IPS-NIHi7 (cell line): ENCODE results near the gene KLK7.
"Not testable (repeated sequence)": the region's sequence is repeated elsewhere in the genome, so short reads cannot be mapped to it uniquely, and the experiment has no call there.

Experiments
- DNase-seq: peaks from one replicate; pipeline ENCODE4 v3.0.0; 2012; ENCODE audit warnings: mixed read lengths; ENCODE audit errors: extremely low spot score

The KLK7 gene

GRCh38 chr19:50978772-50979390 is 4.8 kb downstream of the KLK7 start:
- DNase-seq: no peak

GRCh38 chr19:50977626-50978025 is 6.1 kb downstream of the KLK7 start:
- no peak for DNase-seq

- peak; percentile 80 for DNase-seq
These were observed 8.0 kb downstream of the KLK7 start for GRCh38 chr19:50975766-50976165.

DNA sequence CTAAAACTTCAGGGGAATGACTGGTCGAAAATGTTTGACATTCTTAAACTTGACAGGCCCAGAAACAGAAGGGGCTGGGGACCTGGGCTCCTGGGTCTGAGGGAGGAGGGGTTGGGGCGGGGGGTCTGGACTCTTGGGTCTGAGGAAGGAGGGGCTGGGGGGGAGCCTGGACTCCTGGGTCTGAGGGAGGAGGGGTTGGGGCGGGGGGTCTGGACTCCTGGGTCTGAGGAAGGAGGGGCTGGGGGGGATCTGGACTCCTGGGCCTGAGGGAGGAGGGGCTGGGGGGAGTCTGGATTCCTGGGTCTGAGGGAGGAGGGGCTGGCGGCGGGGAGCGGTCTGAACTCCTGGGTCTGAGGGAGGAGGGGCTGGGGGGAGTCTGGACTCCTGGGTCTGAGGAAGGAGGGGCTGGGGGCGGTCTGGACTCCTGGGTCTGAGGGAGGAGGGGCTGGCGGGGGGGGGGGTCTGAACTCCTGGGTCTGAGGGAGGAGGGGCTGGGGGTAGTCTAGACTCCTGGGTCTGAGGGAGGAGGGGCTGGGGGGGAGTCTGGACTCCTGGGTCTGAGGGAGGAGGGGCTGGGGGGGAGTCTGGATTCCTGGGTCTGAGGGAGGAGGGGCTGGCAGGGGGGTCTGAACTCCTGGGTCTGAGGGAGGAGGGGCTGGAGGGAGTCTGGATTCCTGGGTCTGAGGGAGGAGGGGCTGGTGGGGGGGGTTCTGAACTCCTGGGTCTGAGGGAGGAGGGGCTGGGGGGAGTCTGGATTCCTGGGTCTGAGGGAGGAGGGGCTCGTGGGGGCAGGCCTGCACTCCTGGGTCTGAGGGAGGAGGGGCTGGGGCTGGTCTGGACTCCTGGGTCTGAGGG is 8.8 kb downstream of the KLK7 start:
- DNase-seq: no peak

DNA sequence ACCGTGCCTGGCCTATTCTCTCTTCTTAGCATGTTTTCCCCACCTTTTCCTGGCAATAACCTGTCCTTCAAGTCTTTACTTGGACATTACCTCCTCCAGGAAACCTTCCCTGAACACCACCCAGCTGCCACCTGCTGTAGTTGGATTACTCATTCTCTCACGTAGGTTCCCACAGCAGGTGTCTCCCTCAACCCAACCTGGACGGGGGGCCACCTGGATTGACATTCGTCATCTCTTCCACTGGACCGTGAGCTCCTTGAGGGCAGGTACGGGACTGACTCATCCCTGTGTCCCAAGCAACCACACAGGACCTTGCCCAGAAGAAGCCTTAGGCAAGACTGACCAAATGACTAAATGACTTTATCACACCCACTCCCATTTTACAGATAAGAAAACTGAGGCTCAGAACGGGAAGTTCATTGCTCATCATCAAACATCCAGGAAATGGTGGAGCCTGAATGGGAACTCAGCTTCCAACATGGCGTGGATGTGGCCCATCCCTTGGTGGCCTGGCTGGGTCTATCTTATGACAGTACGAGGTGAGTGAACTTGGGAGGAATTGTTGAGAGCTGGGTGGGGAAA is 10.8 kb downstream of the KLK7 start:
- no peak for DNase-seq

GRCh38 chr19:50969810-50970209 is 13.9 kb downstream of the KLK7 start:
- not testable (repeated sequence) for DNase-seq

DNA sequence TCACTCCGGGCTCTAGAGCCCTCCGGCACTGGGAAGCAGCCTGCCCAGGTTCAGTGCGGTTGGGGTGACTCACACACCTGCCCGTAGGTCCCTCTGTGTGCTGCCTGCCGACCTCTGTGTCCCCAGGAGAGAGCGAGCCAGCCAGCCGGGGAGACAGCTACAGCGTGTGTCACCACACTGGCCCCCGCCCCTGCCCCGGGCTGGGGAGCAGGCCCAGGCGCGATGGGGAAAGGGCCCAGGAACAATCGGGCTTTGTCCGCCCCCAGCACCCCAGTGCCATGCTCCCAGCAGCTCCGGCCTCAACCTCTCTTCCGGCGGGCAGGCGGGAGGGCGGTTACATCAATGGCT is 14.3 kb downstream of the KLK7 start, which contains the start of gene KLK6:
Gene KLK6 (minus strand): TSS at position 179 of the 348 bp plus-strand sequence. CDS start 1,487 bp downstream, outside the sequence.
- DNase-seq: no peak

- DNase-seq: peak; percentile 39
These were observed 14.9 kb downstream of the KLK7 start for GRCh38 chr19:50968716-50969412.

DNA sequence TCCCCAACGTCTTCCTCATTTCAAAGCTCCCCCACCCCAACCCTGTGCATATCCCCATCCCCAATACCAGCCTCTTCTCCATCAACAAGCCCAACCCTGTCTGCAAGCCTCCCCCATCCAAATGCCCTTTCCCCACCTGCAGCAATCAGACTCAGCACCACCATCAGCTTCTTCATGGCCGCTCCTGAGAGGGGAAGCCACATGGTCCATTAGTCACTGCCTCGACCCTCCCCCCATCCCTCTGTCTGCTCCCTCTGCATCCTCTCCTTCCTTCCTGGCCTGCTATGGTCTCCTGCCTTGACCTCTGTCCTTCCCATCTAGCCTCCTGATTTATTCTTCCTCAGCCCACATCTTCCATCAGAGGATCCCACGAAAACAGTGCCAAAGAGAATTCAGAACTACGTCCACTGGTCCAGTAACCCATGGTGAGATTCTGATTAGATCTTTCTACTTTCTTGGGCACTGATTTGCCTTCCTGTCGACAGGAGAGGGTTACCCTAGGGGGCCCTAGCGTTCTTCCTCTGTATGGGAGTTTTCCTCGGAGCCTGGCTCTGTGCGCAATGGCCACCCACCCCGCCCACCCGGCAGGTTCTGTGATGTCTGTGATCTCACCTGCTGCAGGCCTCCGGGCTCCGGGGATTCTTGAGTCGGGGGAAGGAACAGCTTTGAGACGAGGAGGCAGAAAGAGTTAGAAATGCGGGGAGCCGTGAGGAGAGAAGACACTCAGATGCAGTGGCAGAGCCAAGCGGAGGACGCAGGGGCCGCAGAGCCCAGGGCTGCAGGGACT is 15.6 kb downstream of the KLK7 start:
- DNase-seq: peak; percentile 36

GRCh38 chr19:50964266-50964665 is 19.5 kb downstream of the KLK7 start:
- DNase-seq: no peak

- no peak for DNase-seq
These were observed 20.3 kb downstream of the KLK7 start for GRCh38 chr19:50963381-50963780.

- DNase-seq: no peak
These were observed 21.5 kb downstream of the KLK7 start for GRCh38 chr19:50962245-50962644.

- DNase-seq: no peak
These were observed 23.8 kb downstream of the KLK7 start for GRCh38 chr19:50959731-50960500.

DNA sequence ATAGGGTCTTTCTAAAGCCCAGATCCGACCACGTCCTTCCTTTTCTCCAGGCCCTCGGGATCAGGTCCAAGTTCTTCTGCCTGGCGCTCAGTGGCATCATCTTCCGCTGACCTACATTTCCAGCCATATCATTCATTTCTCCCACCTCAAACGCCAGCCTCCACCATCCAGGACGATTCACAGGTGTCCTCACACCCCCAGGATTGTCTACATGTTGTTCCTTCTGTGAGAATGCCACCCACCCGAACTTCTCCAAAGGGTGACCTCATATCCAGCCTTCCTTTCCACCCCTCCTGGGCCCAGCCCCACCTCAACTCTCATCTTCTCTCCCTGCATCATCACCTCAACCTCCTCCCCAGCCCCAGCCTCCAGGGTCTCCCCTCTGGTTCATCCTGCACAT is 26.1 kb downstream of the KLK7 start:
- no peak for DNase-seq

- no peak for DNase-seq
These were observed 30.8 kb downstream of the KLK7 start, which contains the start of gene KLK5 for GRCh38 chr19:50952910-50953309. TSS of gene KLK5 (minus strand) at chr19:50953038. CDS start at chr19:50952657, 381 bp downstream.

DNA sequence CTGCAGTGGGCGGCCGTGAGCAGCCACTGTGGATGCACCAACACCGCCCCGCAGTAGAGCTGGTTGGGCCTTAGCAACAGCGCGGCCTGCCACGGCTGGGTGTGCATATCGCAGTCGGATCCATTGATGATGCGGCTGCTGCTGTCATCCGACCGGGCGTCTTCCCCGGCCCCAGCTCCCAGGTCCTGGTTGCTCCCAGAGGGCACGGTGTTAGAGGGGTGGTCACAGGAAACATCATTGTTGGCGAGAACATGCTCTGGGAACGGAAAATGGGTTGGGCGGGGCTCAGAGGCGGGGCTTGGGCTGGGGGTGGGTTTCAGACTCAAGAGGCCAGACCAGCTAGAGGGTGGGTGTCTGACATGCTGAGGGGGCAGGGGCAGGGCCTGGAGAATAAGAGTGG is 33.9 kb downstream of the KLK7 start:
- peak; percentile 37 for DNase-seq

GRCh38 chr19:50947123-50947522 is 36.6 kb downstream of the KLK7 start:
- no peak for DNase-seq

GRCh38 chr19:50944795-50945194 is 38.9 kb downstream of the KLK7 start:
- DNase-seq: no peak

- no peak for DNase-seq
These were observed 40.5 kb downstream of the KLK7 start for GRCh38 chr19:50943074-50943828.

GRCh38 chr19:50939596-50939995 is 44.1 kb downstream of the KLK7 start:
- DNase-seq: no peak
